ENCODE results near the gene EEF2K.

EEF2K gene

GRCh38 chr16:22206013-22206841 lies at the start of gene EEF2K:
EEF2K (plus strand) TSS chr16:22206278; CDS start chr16:22225730, 19,452 bp downstream.
- TF ChIP-seq CTCF (conservative IDR thresholded peaks at IDR 0.05; ENCODE audit: low read length): peak; percentile 58
- H3K4me3 ChIP-seq (ENCODE audit: low read length): peak within 1 kb of the TSS; percentile 79
- peak; percentile 94 for DNase-seq (ENCODE audit: low read depth)

GRCh38 chr16:22161401-22161800 lies 44.7 kb upstream of the EEF2K start:
- H3K4me3 ChIP-seq (ENCODE audit: low read length): no peak overlapping the region
- TF ChIP-seq CTCF (conservative IDR thresholded peaks at IDR 0.05; ENCODE audit: low read length): no peak

GRCh38 chr16:22161999-22162655 lies 44.0 kb upstream of the EEF2K start, which contains the start of gene SDR42E2:
SDR42E2 (plus strand) TSS chr16:22162506; CDS start chr16:22165583, 3,077 bp downstream.
- no peak within 1 kb of the TSS for H3K4me3 ChIP-seq (ENCODE audit: low read length)
- DNase-seq (ENCODE audit: low read depth): no peak
- TF ChIP-seq CTCF (conservative IDR thresholded peaks at IDR 0.05; ENCODE audit: low read length): no peak

More at GRCh38 chr16:22161401-22161800, 44.7 kb upstream of the EEF2K start:
- DNase-seq (ENCODE audit: low read depth): no peak

GRCh38 chr16:22162656-22163009 lies 43.4 kb upstream of the EEF2K start:
- TF ChIP-seq CTCF (conservative IDR thresholded peaks at IDR 0.05; ENCODE audit: low read length): no peak
- no peak for DNase-seq (ENCODE audit: low read depth)
- H3K4me3 ChIP-seq (ENCODE audit: low read length): no peak overlapping the region

- no peak overlapping the region for H3K4me3 ChIP-seq (ENCODE audit: low read length)
- DNase-seq (ENCODE audit: low read depth): no peak
- TF ChIP-seq CTCF (conservative IDR thresholded peaks at IDR 0.05; ENCODE audit: low read length): no peak
These were observed 42.3 kb upstream of the EEF2K start for GRCh38 chr16:22163806-22164205.

- no peak for DNase-seq (ENCODE audit: low read depth)
- H3K4me3 ChIP-seq (ENCODE audit: low read length): no peak overlapping the region
- no peak for TF ChIP-seq CTCF (conservative IDR thresholded peaks at IDR 0.05; ENCODE audit: low read length)
These were observed 41.6 kb upstream of the EEF2K start for GRCh38 chr16:22164482-22164881.

Measured in AG10803 (cell line).